Tibial artery (tissue), 4 donors: ENCODE measurements around the gene CREB5.

Experiments used
- DNase-seq, 2 donors: peaks; one replicate each; pipeline ENCODE4 v3.0.0-alpha.2; 2019
- H3K27ac ChIP-seq, 2 donors: fragments of 200-600 bp; sonication (generic) in 1 of 2; 1 replicate in 1 of 2; 2 replicates in 1 of 2; pipeline ENCODE4 v1.5.1; 2018 to 2019; ENCODE audit warnings: mild to moderate bottlenecking in 1 of 2
- H3K27me3 ChIP-seq, 2 donors: fragments of 200-600 bp; sonication (generic) in 1 of 2; one replicate each; pipeline versions ENCODE4 v1.5.1 to v1.6.0; 2016 to 2019
- H3K36me3 ChIP-seq, 3 donors: fragments of 200-600 bp; sonication (generic) in 2 of 3; one replicate each; pipeline ENCODE4 v1.5.1; 2016 to 2019; ENCODE audit warnings: mild to moderate bottlenecking in 2 of 3
- H3K4me1 ChIP-seq, 4 donors: fragments of 200-600 bp; sonication (generic) in 2 of 4; 1 replicate in 3 of 4; 2 replicates in 1 of 4; pipeline ENCODE4 v1.5.1; 2016 to 2019
- H3K4me3 ChIP-seq, 2 donors: fragments of 200-600 bp; sonication (generic) in 1 of 2; 1 replicate in 1 of 2; 2 replicates in 1 of 2; pipeline ENCODE4 v1.5.1; 2018 to 2019; ENCODE audit warnings: mild to moderate bottlenecking in 2 of 2
- H3K9me3 ChIP-seq, 3 donors: fragments of 200-600 bp; sonication (generic) in 1 of 3; one replicate each; pipeline ENCODE4 v1.5.1; 2016 to 2019
- CTCF ChIP-seq, 2 experiments: fragments of 200-600 bp in 1 of 2; fragments of 450-650 bp in 1 of 2; IDR thresholded peaks; one replicate each; pipeline ENCODE4 v1.5.1; 2017 to 2019; ENCODE audit warnings: antibody characterized with exemption in 2 of 2, mild to moderate bottlenecking in 1 of 2, moderate library complexity in 1 of 2
- intact Hi-C: fragments of 100-400 bp; cut with DNase I; formaldehyde crosslinking; loops from one replicate; pipeline ENCODE4 v1.15.0; 2023; ENCODE audit warnings: low total_unique reads

The CREB5 gene

GRCh38 chr7:28681693-28682310 lies 269.5 kb downstream of the CREB5 start:
- H3K4me3 ChIP-seq: no peak overlapping the region
- DNase-seq: no peak
- no peaks in the 10 kb centered on the region for H3K36me3 ChIP-seq
- H3K27ac ChIP-seq: no peak overlapping the region
- H3K9me3 ChIP-seq: no peaks in the 10 kb centered on the region
- TF ChIP-seq CTCF (IDR thresholded peaks at IDR 0.05): no peak
- H3K27me3 ChIP-seq: no peaks in the 10 kb centered on the region
- H3K4me1 ChIP-seq: peaks cover 0 to 17% (median 8%) of the 10 kb centered on the region in 4 donors
- intact Hi-C loops: loop anchor here (5.0 kb wide), 1 partner anchor 55 kb away; no protein-coding TSS in a partner anchor

DNA sequence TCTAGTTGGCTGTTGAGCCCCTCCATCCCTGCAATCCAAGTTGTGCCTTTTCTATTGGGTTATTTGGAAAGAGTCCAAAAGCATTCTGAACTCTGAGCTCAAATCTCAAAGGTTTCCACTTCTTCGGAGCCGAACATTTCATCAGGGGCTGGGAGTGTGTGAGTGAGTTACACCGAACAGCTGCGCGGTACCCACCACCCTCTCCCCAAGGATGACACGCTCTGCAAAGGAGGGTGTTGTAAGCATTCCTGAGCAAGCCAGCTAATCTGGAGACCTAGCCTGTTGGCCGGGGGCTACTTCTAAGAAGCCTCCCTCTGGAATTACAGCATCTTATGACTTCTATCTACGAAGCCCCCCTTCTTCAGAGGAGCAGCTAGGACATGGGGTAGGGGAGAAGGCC lies 270.5 kb downstream of the CREB5 start:
- Histone ChIP-seq H3K27ac (no peak overlapping the region), H3K9me3 (no peaks in the 10 kb centered on the region), H3K4me3 (no peak overlapping the region), H3K36me3 (no peaks in the 10 kb centered on the region), H3K4me1 (peaks cover 0 to 24% (median 11%) of the 10 kb centered on the region in 4 donors), H3K27me3 (no peaks in the 10 kb centered on the region)
- no peak for DNase-seq
- no peak for TF ChIP-seq CTCF (IDR thresholded peaks at IDR 0.05)
- intact Hi-C loops: loop anchor here (5.0 kb wide), 1 partner anchor 56 kb away; no protein-coding TSS in a partner anchor

DNA sequence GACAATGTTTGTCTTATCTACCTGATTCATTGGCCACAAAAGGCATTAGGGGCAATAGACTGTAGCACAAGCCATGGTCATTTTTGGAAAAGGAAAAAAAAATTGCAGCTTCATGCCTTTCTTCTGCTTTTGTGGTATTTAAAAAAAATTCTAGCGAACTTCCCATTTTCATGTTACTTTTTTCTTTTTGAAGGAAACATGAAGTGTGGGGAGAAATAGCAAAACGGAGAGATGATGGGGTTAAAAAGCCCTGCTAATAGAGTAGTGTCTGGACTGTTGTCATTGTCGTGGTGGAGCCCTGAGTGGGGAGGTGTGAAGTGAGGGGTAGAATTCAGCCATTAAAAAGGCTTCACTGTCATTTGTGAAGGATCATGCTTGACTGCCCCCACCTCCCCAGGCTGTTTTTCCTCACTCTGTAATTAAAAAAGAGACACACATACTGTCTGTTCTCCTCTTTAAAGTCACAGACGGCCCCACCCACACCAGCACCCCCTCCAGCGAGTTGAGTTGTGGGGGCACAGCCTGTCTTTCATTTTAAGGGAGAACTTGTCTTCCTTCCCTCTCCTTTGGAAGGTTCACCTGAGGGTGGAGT lies 272.4 kb downstream of the CREB5 start:
- no peak for DNase-seq
- TF ChIP-seq CTCF (IDR thresholded peaks at IDR 0.05): no peak
- Histone ChIP-seq H3K27me3 (no peaks in the 10 kb centered on the region), H3K27ac (peak overlapping the region; percentile 72 to 73), H3K4me3 (no peak overlapping the region), H3K4me1 (peaks cover 0 to 38% (median 16%) of the 10 kb centered on the region in 4 donors), H3K9me3 (no peaks in the 10 kb centered on the region), H3K36me3 (no peaks in the 10 kb centered on the region)
- intact Hi-C loops: loop anchor here (5.0 kb wide), 1 partner anchor 57 kb away; no protein-coding TSS in a partner anchor

DNA sequence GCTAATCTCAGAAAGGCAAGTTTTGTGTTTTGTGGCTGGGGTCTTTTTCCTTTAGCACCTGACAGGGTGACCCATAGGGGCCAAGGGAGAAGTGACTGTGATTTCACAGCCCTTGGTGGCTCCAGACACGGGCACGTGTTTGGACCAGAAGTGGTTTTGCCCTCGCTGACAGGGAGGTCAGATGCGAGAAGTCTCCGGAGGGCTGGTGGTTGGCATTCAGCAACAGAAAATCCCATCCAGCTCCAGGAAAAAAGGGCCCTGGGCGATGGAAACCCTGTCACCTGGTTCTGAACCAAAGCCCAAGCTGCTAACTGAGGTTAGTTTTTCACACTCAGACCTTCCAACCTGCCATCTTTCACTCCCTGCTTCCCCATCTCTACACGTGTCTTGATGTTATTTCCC lies 272.9 kb downstream of the CREB5 start:
- Histone ChIP-seq H3K9me3 (no peaks in the 10 kb centered on the region), H3K27ac (peak overlapping the region; percentile 72 to 73), H3K4me1 (peaks cover 0 to 38% (median 16%) of the 10 kb centered on the region in 4 donors), H3K27me3 (no peaks in the 10 kb centered on the region), H3K36me3 (no peaks in the 10 kb centered on the region), H3K4me3 (peak overlapping the region; percentile 47 to 50)
- intact Hi-C loops: no loop called here
- no peak for TF ChIP-seq CTCF (IDR thresholded peaks at IDR 0.05)
- DNase-seq: peak; percentile 54 to 81

DNA sequence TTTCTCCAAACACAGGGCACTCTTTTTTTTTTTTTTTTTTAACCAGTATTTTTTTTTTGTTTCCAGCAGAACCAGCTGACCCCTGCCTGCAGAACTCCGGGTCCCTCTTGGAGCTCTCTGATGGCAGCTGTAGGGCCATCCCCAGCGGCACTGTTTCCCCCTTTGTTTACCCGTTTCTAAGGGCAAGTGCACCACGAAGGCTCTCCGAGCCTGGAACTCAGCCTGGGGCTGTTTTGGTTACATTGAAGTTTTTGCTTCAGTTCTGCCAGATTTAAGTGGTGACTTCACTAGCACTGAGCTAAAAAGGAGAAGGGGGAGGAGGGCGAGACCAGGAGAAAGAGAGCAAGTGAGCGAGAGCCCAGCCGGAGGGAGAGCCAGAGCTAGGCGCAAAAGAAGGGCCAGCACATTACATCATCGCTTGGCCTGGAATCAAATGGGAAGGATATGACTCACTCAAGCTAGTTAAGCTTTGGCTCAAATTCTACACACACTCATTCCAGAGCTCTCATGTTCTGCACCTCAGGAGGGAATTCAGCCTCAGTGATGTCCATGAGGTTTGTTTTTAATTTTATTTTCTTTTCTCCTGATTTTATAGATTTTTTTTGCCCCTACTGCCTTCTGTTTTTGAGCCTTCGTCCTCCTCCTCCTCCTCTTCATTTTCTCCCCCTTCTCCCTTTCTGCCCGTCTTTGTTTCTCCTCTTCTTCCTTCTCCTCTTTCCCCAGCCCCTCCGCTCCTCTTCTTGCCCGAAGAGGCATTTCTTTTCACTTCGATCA lies 273.5 kb downstream of the CREB5 start:
- H3K36me3 ChIP-seq: no peaks in the 10 kb centered on the region
- peak; percentile 96 to 98 for DNase-seq
- no peaks in the 10 kb centered on the region for H3K27me3 ChIP-seq
- peaks cover 0 to 38% (median 16%) of the 10 kb centered on the region in 4 donors for H3K4me1 ChIP-seq
- TF ChIP-seq CTCF (IDR thresholded peaks at IDR 0.05): no peak
- intact Hi-C loops: loop anchor here (1.0 kb wide), 1 partner anchor 278 kb away; no protein-coding TSS in a partner anchor
- H3K9me3 ChIP-seq: no peaks in the 10 kb centered on the region
- H3K27ac ChIP-seq: peak overlapping the region; percentile 72 to 73
- H3K4me3 ChIP-seq: peak overlapping the region; percentile 47 to 50
